Activated CD4-positive, alpha-beta memory T cell treated with anti-CD3 and anti-CD28 coated beads, Interleukin-2, amount 10 ng/mL, durations not matched to agents 7 days and 5 days (primary cell): ENCODE results near the gene ASIP. TPM values are rescaled to one million over a fixed set of nuclear protein-coding genes. Genes with fewer than 3 reads are reported as not detected.
"Not testable (repeated sequence)": the region's sequence is repeated elsewhere in the genome, so short reads cannot be mapped to it uniquely, and the experiment has no call there.

Source experiments
- CTCF ChIA-PET: fragments of 350-600 bp; sonication (Branson Sonifier 250); formaldehyde crosslinking; loops from one replicate; lab custom pipeline; 2021; ENCODE audit warnings: antibody characterized with exemption, inconsistent platforms; lab: Charles Lee
- POLR2A ChIA-PET: fragments of 350-600 bp; sonication (Branson Sonifier 250); formaldehyde crosslinking; loops from one replicate; lab custom pipeline; 2021; ENCODE audit warnings: antibody characterized with exemption; lab: Charles Lee
- DNase-seq: peaks from one replicate; pipeline ENCODE4 v3.0.0-alpha.2; 2020
- H3K27ac Mint-ChIP-seq: one replicate; pipeline ENCODE4 v1.8.0; 2021; ENCODE audit warnings: mild to moderate bottlenecking, mixed read lengths
- H3K27me3 Mint-ChIP-seq: one replicate; pipeline ENCODE4 v1.8.0; 2021; ENCODE audit warnings: mixed read lengths
- H3K36me3 Mint-ChIP-seq: one replicate; pipeline ENCODE4 v1.8.0; 2021; ENCODE audit warnings: low read depth, mixed read lengths
- H3K4me1 Mint-ChIP-seq: one replicate; pipeline ENCODE4 v1.8.0; 2021; ENCODE audit warnings: mixed read lengths
- H3K4me3 Mint-ChIP-seq: one replicate; pipeline ENCODE4 v1.8.0; 2021; ENCODE audit warnings: mild to moderate bottlenecking, mixed read lengths
- H3K9me3 Mint-ChIP-seq: one replicate; pipeline ENCODE4 v1.8.0; 2021; ENCODE audit warnings: mixed read lengths
- total RNA-seq, 2 experiments: library from RNA; stranded (reverse); gene quantifications; one replicate each; pipeline ENCODE4 v1.2.3, GENCODE V29; 2021

ASIP gene, protein sequence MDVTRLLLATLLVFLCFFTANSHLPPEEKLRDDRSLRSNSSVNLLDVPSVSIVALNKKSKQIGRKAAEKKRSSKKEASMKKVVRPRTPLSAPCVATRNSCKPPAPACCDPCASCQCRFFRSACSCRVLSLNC
- total RNA-seq: not detected

DNA sequence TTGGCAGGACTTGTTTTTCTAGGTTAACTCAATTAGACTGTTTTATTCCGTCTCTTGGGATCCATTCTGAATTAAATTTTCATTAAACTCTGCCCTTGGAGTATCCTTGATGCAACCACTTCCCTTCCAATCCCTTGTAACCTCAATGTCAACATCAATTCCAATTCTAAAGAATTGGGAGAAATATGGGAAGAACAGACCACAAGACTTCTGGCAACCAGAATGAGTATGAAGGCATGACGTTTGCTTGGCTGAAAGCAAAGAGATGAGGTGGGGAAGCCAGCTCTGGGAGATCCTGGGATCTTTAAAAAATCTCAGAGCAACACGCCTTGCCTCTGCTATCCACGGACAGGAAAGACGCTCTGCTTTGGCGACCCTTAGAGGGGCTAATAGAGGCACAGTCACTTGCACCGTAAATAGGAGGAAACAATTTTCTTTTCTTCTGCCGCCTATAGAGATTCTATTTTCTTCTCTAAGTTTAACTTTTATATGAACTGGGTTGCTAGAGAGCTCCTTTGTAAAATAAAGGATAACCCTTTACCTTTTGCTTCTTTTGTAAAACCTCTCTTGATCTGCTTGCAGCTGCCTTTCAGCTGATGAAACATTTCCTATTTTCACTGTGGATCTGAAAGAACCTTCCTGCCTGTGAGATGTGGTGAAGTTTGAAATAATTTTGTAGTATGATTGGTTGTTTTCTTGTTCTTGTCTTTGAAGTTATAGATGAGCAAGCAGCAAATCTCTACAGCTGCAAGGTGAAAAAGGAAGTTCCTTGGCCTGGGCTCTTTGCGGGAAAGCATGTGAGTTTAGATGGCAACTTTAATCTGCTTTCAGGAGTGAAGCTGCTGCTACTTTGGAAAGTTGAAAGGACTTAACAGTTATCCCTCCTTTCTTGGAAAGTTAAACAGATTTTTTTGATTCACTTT, at the start of gene ASIP:
Gene ASIP, plus strand, starts transcription at position 731 of the 923 bp plus-strand sequence. CDS start 18,952 bp downstream, outside the sequence.
- H3K27ac Mint-ChIP-seq: no peak within 1 kb of the TSS
- CTCF ChIA-PET: no interaction called here
- peaks cover 3% of the 10 kb centered on the region for H3K4me1 Mint-ChIP-seq
- POLR2A ChIA-PET: no interaction called here
- no peak within 1 kb of the TSS for H3K4me3 Mint-ChIP-seq
- no peak for DNase-seq
- peaks cover 15% of the 10 kb centered on the region for H3K9me3 Mint-ChIP-seq
- H3K36me3 Mint-ChIP-seq: peaks cover 3% of the 10 kb centered on the region
- H3K27me3 Mint-ChIP-seq: peaks cover 48% of the 10 kb centered on the region

DNA sequence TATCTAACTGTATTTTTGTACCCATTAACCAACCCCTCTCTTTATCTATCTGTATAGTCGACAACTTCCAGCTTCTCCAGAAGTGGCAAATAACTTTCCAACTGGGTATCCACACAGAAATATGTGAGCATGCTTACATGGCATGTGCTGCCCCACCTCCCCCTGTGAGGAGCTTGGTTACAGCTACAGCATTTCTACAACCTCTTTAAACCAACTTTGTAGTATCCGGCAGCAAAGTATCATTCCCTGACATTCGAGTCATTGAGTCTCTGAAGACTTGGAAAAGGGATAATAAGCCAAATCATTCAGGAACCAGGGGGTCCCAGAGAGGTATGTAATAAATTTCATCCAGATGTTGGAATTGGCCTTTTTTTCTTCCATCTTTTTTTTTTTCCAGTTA, 48.2 kb upstream of the ASIP start:
- DNase-seq: no peak
- no peak overlapping the region for H3K27ac Mint-ChIP-seq
- peaks cover 11% of the 10 kb centered on the region for H3K4me1 Mint-ChIP-seq
- H3K4me3 Mint-ChIP-seq: no peak overlapping the region
- H3K36me3 Mint-ChIP-seq: no peaks in the 10 kb centered on the region
- H3K9me3 Mint-ChIP-seq: no peaks in the 10 kb centered on the region
- ChIA-PET CTCF (no interaction called here), POLR2A (no interaction called here)
- H3K27me3 Mint-ChIP-seq: peaks cover 38% of the 10 kb centered on the region

DNA sequence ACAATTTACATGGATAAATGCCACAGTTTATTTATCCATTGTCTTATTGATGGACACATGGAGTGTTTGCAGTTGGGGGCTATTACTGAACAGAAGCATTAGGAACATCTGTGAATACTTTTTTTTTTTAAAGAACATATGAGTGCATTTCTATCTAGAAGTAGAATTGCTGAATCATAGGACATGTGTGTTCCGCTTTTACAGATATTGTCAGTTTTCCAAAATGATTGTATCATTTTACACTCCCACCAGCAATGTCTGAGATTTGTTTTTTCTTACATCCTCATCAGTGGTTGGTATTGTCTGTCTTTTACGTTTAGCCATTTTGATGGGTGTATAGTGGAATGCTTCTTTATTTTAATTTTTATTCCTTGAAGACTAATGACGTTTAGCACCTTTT, 42.0 kb upstream of the ASIP start:
- Mint-ChIP-seq H3K4me1 (peaks cover 11% of the 10 kb centered on the region), H3K9me3 (no peaks in the 10 kb centered on the region), H3K27me3 (peaks cover 36% of the 10 kb centered on the region), H3K27ac (no peak overlapping the region), H3K36me3 (no peaks in the 10 kb centered on the region), H3K4me3 (no peak overlapping the region)
- ChIA-PET POLR2A (no interaction called here), CTCF (no interaction called here)
- DNase-seq: no peak

DNA sequence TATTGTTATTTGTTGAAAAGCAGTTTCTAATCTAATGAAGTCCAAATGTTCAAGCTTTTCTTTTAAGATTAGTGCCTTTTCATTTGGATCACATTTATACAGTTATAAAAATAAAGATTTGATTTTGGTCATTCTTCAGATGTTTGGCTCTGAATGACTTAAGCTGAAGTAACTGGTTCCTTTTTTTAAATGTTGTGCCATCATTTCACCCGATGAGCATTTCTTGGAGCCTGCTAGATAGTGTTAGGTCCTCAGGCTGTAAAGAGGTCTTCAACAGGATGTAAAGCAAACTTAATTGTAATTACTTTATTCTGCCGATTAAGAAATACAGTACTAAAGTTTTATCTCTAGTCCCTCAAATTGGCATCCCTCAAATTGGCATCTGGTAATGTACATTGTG, 41.2 kb upstream of the ASIP start:
- CTCF ChIA-PET: interaction anchor here (1.1 kb wide), 1 partner anchor 10 kb away, joined by 3 read pairs; no protein-coding TSS in a partner anchor
- H3K9me3 Mint-ChIP-seq: no peaks in the 10 kb centered on the region
- no peak overlapping the region for H3K27ac Mint-ChIP-seq
- H3K27me3 Mint-ChIP-seq: peaks cover 36% of the 10 kb centered on the region
- H3K4me3 Mint-ChIP-seq: no peak overlapping the region
- DNase-seq: no peak
- peaks cover 3% of the 10 kb centered on the region for H3K4me1 Mint-ChIP-seq
- H3K36me3 Mint-ChIP-seq: no peaks in the 10 kb centered on the region
- POLR2A ChIA-PET: no interaction called here

DNA sequence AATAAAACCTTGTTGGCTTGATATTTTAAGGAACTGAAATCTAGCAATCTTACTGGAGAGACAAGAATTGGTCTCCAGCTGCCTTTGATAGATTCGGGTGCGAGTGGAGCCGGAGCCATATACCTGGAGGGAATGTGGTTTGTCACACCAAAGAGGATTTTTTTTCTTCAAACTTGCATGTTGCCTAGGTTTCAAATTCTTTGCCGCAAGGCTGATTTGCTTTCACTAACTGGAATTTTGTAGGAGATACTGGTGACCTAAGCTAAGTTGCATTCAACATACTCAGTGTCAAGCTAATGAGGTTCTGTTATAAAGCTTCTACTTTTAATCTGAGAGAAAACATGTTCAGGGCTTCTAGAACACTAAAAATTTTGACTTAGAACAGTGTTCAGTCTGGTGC, 39.7 kb upstream of the ASIP start:
- CTCF ChIA-PET: no interaction called here

DNA sequence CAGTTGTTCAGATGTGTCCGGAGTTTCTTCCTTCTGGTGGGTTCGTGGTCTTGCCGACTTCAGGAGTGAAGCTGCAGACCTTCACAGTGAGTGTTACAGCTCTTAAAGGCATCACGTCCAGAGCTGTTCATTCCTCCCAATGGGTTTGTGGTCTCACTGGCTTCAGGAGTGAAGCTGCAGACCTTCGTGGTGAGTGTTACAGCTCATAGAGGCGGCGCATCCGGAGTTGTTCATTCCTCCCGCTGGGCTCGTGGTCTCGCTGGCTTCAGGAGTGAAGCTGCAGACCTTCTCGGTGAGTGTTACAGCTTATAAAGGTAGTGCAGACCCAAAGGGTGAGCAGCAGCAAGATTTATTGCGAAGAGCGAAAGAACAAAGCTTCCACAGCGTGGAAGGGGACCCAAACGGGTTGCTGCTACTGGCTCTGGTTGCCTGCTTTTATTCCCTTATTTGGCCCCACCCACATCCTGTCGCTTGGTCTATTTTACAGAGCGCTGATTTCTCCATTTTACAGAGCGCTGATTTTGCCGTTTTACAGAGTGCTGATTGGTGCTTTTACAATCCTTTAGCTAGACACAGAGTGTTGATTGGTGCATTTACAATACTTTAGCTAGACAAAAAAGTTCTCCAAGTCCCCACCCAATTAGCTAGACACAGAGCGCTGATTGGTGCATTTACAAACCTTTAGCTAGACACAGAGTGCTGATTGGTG, 35.9 kb upstream of the ASIP start:
- DNase-seq, H3K4me1 Mint-ChIP-seq, H3K27ac Mint-ChIP-seq, H3K9me3 Mint-ChIP-seq, POLR2A ChIA-PET, H3K36me3 Mint-ChIP-seq: not testable (repeated sequence)
- H3K4me3 Mint-ChIP-seq: peak overlapping the region; percentile 5
- peaks cover 21% of the 10 kb centered on the region for H3K27me3 Mint-ChIP-seq
- CTCF ChIA-PET: interaction anchor here (1.4 kb wide), 1 partner anchor 16 kb away, joined by 3 read pairs; no protein-coding TSS in a partner anchor

More for the DNA sequence above, 39.7 kb upstream of the ASIP start:
- POLR2A ChIA-PET: no interaction called here
- Mint-ChIP-seq H3K9me3 (no peaks in the 10 kb centered on the region), H3K27me3 (peaks cover 33% of the 10 kb centered on the region), H3K4me1 (no peaks in the 10 kb centered on the region), H3K4me3 (no peak overlapping the region), H3K36me3 (no peaks in the 10 kb centered on the region), H3K27ac (no peak overlapping the region)
- no peak for DNase-seq

DNA sequence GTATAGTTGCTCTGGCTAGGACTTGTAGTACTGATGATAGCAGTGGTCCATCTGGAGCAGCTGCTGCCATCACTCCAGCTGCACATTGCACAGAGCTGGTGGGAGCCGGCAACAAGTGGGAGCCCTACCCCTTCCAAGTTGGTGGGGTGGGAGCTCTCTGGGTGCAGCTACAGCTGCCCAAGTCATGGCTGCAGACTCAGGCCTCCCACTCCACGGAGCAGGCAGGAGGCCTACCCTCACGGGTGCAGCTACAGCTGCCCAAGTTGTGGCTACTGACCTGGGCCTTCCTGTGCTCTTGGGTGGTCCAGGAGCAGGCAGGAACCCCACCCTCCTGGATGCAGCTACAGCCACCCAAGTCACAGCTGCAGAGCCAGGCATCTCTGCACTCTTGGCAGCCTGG, 32.1 kb upstream of the ASIP start:
- Mint-ChIP-seq H3K27me3 (peaks cover 10% of the 10 kb centered on the region), H3K4me3 (no peak overlapping the region), H3K4me1 (no peaks in the 10 kb centered on the region), H3K36me3 (no peaks in the 10 kb centered on the region), H3K9me3 (no peaks in the 10 kb centered on the region), H3K27ac (no peak overlapping the region)
- POLR2A ChIA-PET: no interaction called here
- CTCF ChIA-PET: no interaction called here
- DNase-seq: no peak

DNA sequence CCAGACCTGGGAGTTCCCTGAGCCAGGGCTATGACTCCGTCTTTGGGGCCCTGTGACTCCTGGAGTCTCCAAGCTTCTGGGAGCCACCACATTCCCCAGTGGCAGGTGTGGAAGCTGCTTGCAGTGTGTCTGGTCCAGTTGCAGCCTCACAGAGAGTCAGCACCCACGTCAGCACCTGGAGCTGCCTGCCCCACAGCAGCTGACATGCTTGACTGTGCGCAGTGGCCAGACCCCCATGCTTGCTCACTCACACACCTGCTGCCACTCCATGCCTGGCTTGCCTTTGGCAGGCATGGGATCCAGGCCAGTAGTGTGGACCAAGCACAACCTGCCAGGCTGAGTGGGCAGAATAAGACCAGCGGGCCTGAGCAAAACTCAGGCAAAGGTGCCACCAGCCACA, 31.0 kb upstream of the ASIP start:
- ChIA-PET CTCF (no interaction called here), POLR2A (no interaction called here)
- no peaks in the 10 kb centered on the region for H3K36me3 Mint-ChIP-seq

DNA sequence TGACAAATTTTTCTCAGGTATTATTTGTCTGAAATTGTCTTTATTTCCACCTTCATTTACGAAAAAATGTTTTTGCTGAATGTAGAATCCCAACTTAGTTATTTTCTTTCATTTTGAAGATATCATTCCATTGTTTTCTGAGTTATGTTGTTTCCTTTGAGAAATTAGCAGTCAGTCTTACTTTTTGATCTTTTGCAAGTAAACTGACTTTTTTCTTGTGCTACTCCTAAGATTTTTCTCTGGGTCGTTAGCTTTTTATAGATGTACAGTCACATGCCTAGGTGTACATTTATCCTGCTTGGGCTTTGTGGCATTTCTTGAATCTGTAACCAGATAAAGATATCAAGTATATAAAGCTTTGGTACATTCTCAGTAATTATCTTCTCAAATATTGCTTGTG, 29.6 kb upstream of the ASIP start:
- ChIA-PET POLR2A (no interaction called here), CTCF (no interaction called here)
- DNase-seq: no peak
- Mint-ChIP-seq H3K27me3 (peaks cover 9% of the 10 kb centered on the region), H3K4me1 (peaks cover 4% of the 10 kb centered on the region), H3K4me3 (no peak overlapping the region), H3K9me3 (no peaks in the 10 kb centered on the region), H3K36me3 (no peaks in the 10 kb centered on the region), H3K27ac (no peak overlapping the region)

More for the DNA sequence above, 31.0 kb upstream of the ASIP start:
- no peak for DNase-seq
- Mint-ChIP-seq H3K27ac (no peak overlapping the region), H3K27me3 (peaks cover 9% of the 10 kb centered on the region), H3K9me3 (no peaks in the 10 kb centered on the region), H3K4me3 (no peak overlapping the region), H3K4me1 (no peaks in the 10 kb centered on the region)

DNA sequence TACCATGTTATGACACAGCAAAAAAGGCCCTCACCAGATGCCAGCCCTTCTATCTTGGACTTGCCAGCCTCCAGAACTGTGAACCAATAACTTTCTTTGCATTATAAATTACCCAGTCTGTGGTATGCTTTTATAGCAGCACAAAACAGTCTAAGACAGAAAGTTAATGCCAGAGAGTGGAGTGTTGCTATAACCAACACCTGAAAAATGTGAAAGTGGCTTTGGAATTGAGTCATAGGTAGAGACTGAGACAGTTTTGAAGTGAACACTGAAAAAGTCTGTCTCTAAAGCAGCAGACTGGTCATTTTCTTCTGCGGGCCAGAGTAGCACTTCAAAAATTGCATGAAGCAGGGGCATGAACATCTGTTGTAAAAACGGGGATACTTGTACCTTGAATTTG, 28.0 kb upstream of the ASIP start:
- Mint-ChIP-seq H3K4me3 (no peak overlapping the region), H3K27ac (no peak overlapping the region), H3K27me3 (peaks cover 8% of the 10 kb centered on the region), H3K36me3 (no peaks in the 10 kb centered on the region), H3K9me3 (no peaks in the 10 kb centered on the region), H3K4me1 (peaks cover 5% of the 10 kb centered on the region)
- no peak for DNase-seq
- ChIA-PET CTCF (no interaction called here), POLR2A (no interaction called here)

DNA sequence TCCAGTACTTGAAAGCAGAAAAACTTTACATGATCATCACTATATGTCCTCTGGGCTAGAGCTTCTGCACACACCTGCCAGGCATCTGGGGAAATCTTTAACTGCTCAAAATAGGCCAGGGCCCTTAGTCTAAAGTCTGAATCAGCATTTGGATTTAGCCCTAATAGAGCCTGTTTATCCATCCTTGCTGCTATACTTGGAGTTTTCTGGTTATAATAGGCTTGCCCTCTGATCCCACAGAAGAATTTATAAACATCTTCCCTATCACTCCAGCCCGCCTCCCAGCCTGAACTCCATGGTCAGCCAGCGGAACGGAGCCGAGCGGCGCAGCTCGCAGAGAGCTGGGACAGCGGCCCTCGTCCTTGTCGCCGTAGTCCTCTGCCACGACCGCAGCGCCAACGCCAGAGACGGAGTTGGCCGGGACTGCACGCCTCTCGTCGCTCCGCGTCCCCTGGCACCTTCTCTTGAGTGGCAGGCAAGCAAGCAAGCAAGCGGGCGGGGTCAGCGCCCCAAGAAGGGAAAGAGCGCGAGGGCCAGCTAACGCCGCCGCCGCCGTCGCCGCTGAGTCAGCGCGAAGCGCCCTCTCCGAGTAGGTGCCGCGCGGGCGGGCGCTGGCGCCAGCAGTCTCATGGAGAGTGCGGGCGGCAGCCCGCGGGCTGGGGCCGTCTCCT, 25.4 kb upstream of the ASIP start:
- Mint-ChIP-seq H3K36me3 (no peaks in the 10 kb centered on the region), H3K27ac (no peak overlapping the region), H3K27me3 (peaks cover 20% of the 10 kb centered on the region), H3K4me3 (peak overlapping the region; percentile 41), H3K4me1 (peaks cover 5% of the 10 kb centered on the region), H3K9me3 (no peaks in the 10 kb centered on the region)
- DNase-seq: peak; percentile 51
- ChIA-PET CTCF (interaction anchor here (0.8 to 1.0 kb wide), 2 partner anchors 19 to 25 kb away, joined by 3 to 5 read pairs; no protein-coding TSS in a partner anchor), POLR2A (no interaction called here)

DNA sequence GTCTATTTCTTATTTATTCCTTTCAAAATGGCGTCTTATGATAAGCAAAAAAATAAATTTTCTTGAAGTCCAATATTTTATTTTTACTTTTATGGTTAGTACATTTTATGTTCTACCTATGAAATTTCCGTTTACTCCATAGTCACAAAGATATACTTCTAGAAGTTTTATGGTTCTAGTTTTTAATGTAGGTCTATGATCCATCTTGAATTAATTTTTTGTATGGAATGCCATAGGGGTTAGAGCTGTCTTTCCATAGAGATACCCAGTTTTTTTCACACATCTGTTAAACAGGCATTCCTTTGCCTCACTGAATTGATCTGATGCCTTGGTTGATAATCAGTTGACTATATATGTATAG, 24.9 kb upstream of the ASIP start:
- POLR2A ChIA-PET: no interaction called here
- no peak overlapping the region for H3K27ac Mint-ChIP-seq
- H3K36me3 Mint-ChIP-seq: no peaks in the 10 kb centered on the region
- peaks cover 6% of the 10 kb centered on the region for H3K4me1 Mint-ChIP-seq
- peaks cover 20% of the 10 kb centered on the region for H3K27me3 Mint-ChIP-seq
- no peaks in the 10 kb centered on the region for H3K9me3 Mint-ChIP-seq
- CTCF ChIA-PET: interaction anchor here (1.0 kb wide), 1 partner anchor 20 kb away, joined by 5 read pairs; no protein-coding TSS in a partner anchor
- peak overlapping the region; percentile 41 for H3K4me3 Mint-ChIP-seq
- no peak for DNase-seq

DNA sequence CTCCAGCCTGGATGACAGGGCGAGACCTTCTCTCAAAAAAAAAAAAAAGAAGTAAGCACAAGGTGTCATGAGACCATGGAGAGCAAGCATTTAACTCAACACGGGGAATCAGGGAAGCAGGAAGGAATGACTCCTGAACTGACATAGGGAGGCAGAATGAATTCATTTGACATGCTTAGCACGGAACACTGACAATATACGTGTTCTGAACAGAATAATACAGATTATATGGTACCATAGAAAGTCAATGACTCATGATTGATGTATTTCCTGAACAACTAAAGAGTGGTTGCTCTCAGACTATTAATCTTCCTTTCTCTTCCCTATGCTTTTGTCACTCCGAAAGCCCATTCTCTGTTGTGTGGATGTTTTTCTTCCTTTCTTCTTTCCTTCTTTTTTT, 20.7 kb upstream of the ASIP start:
- Mint-ChIP-seq H3K27ac (no peak overlapping the region), H3K4me1 (peaks cover 11% of the 10 kb centered on the region), H3K36me3 (no peaks in the 10 kb centered on the region), H3K4me3 (no peak overlapping the region), H3K27me3 (peaks cover 17% of the 10 kb centered on the region), H3K9me3 (no peaks in the 10 kb centered on the region)
- CTCF ChIA-PET: no interaction called here
- POLR2A ChIA-PET: no interaction called here
- no peak for DNase-seq
